ENCODE results near the gene PDE8A. TPM values are rescaled to one million over a fixed set of nuclear protein-coding genes. Genes with fewer than 3 reads are reported as not detected.

PDE8A gene
- total and polyA plus RNA-seq, 2 of the 4 experiments (the other 2 are of a cell fraction), result 32.4 to 35.9 TPM

DNA sequence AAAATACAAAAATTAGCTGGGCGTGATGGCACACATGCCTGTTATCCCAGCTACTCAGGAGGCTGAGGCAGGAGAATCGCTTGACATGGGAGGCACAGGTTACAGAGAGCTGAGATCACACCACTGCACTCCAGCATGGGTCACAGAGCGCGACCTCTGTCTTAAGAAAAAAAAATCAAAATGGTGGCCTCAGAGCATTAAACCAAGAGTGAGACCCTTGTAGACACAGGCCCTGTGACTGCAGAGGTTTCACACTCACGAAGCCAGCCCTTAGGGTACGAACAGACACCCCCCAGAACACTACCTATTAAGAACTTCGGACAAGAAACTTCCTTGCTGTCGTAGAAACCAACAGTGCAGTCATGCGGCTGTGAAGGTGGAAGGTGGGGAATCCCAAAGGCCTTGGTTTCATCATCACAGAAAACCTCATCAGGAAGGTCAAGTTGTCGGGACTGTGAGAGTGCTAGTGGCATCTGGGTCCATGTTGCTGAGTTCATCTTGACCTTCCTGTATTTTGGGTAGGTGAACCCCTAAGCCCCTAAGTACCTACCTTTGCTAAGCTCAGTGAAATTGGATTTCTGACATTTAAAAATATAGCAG lies 4.8 kb upstream of the PDE8A start:
- Histone ChIP-seq H4K20me1 (ENCODE audit: insufficient read depth, low read length) (no peaks in the 10 kb centered on the region; the same call in 1 of the 2 replicates), H2AK9ac (replicated peaks; ENCODE audit: low read depth, low read length, poor library complexity) (no peak overlapping the region), H2AK5ac (ENCODE audit: low read depth, low read length) (no peak overlapping the region), H3K36me3 (ENCODE audit: control insufficient read depth, insufficient read depth, low read length) (no peaks in the 10 kb centered on the region), H3K27ac (ENCODE audit: insufficient read depth, low read length) (no peak overlapping the region), H3K56ac (ENCODE audit: extremely low read depth, insufficient read depth, low read length) (no peak overlapping the region), H3K4me2 (ENCODE audit: low read depth, low read length) (no peak overlapping the region), H3K18ac (ENCODE audit: low read depth, low read length) (no peak overlapping the region), H3K79me1 (ENCODE audit: low read depth in 1 of 2, low read length in 2 of 2) (no peaks in the 10 kb centered on the region), H3K14ac (replicated peaks; ENCODE audit: low read depth, low read length) (no peak overlapping the region), H3K4me3 (ENCODE audit: insufficient read depth, low read depth, low read length) (no peak overlapping the region), H2AFZ (replicated peaks; ENCODE audit: low read length, poor library complexity) (no peak overlapping the region), H2BK120ac (ENCODE audit: low read depth, low read length) (no peak overlapping the region), H3K4ac (ENCODE audit: low read depth, low read length) (no peak overlapping the region), H2BK20ac (ENCODE audit: low read depth, low read length) (no peak overlapping the region), H4K8ac (ENCODE audit: low read depth in 2 of 2, low read length in 2 of 2) (no peak overlapping the region), H3K27me3 (ENCODE audit: control insufficient read depth, insufficient read depth, low read length) (no peaks in the 10 kb centered on the region), H3K4me1 (ENCODE audit: control insufficient read depth, insufficient read depth, low read length) (peaks cover 2% of the 10 kb centered on the region; the same call in 1 of the 2 replicates), H2BK15ac (ENCODE audit: low read depth, low read length) (no peak overlapping the region), H4K91ac (ENCODE audit: insufficient read depth, low read depth, low read length) (no peak overlapping the region), H2BK5ac (ENCODE audit: low read depth, low read length, poor library complexity, severe bottlenecking) (no peak overlapping the region), H3K9ac (ENCODE audit: low read depth, low read length) (no peak overlapping the region), H3K9me1 (ENCODE audit: insufficient read depth, low read length) (no peaks in the 10 kb centered on the region), H4K5ac (ENCODE audit: low read depth, low read length) (no peak overlapping the region), H3K23ac (ENCODE audit: low read depth, low read length) (no peak overlapping the region), H3K9me3 (ENCODE audit: control insufficient read depth, insufficient read depth, low read length) (no peaks in the 10 kb centered on the region)
- no peak for ATAC-seq (ENCODE audit: low read depth)
- 93% methylated on average over 4 of the region's 10 CpGs; no CpG with 5 or more reads in 1 of the 2 experiments for WGBS, 2 experiments (ENCODE audit: extremely low coverage in 2 of 2, insufficient read length in 1 of 2)
- dilution Hi-C loops (cut with HindIII; ENCODE audit: low sequenced_read_pairs, unreplicated experiment), result no loop called here
- ChIA-PET CTCF (no interaction called here), POLR2A (ENCODE audit: unreplicated experiment) (no interaction called here)
- no TSS peak for BruUV-seq (replicated peaks)
- TF ChIP-seq USF2 (IDR thresholded peaks at IDR 0.05; ENCODE audit: low read depth, low read length) (no peak), CEBPB (IDR thresholded peaks at IDR 0.05; ENCODE audit: low read depth, low read length) (no peak)
- DNase-seq, result no peak
- intact Hi-C loops (cut with micrococcal nuclease), result no loop called here
- in situ Hi-C loops (cut with MboI; ENCODE audit: low sequenced_read_pairs), result no loop called here
